Neural progenitor cell (in vitro differentiated cells): ENCODE data around the gene PARVA.

ENCODE experiments used
- EZH2 ChIP-seq: fragments of 200-600 bp; sonication (generic); IDR thresholded peaks from 2 replicates; pipeline ENCODE4 v1.6.1; 2017; ENCODE audit warnings: antibody characterized with exemption, mild to moderate bottlenecking, moderate library complexity
- EZH2phosphoT487 ChIP-seq: fragments of 200-600 bp; sonication (generic); IDR thresholded peaks from 2 replicates; pipeline ENCODE4 v1.6.1; 2017; ENCODE audit warnings: antibody characterized with exemption
- TF ChIP-seq, protein P1 (sequence below): fragments of 200-600 bp; sonication (generic); IDR thresholded peaks from 2 replicates; pipeline ENCODE4 v1.5.1; 2017; ENCODE audit warnings: antibody characterized with exemption, mild to moderate bottlenecking

DNA sequence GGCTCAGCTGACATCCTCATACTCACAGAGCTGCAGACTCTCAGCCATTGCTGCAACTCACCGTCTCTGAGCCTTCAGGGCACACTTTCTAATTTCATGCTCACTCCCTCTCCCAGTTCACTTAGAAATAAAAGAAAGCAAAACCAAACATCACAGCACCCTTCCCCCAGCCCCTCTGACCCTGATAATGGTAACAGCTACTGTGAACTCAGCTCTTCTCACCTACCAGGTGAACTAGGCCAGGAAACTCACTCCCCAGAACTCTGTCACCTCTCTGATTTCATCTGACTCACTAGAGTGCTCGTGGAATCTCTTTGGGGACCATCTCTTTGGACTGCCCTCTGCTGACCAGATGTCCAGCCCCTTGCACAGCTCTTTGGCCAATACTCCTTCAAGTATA is 14.5 kb upstream of the PARVA start:
- TF ChIP-seq, protein P1, sequence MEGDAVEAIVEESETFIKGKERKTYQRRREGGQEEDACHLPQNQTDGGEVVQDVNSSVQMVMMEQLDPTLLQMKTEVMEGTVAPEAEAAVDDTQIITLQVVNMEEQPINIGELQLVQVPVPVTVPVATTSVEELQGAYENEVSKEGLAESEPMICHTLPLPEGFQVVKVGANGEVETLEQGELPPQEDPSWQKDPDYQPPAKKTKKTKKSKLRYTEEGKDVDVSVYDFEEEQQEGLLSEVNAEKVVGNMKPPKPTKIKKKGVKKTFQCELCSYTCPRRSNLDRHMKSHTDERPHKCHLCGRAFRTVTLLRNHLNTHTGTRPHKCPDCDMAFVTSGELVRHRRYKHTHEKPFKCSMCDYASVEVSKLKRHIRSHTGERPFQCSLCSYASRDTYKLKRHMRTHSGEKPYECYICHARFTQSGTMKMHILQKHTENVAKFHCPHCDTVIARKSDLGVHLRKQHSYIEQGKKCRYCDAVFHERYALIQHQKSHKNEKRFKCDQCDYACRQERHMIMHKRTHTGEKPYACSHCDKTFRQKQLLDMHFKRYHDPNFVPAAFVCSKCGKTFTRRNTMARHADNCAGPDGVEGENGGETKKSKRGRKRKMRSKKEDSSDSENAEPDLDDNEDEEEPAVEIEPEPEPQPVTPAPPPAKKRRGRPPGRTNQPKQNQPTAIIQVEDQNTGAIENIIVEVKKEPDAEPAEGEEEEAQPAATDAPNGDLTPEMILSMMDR: no peak
- TF ChIP-seq EZH2phosphoT487 (no peak), EZH2 (no peak)
